Lower leg skin (tissue), 4 donors: ENCODE measurements around the gene HOXA9. TPM values are rescaled to one million over a fixed set of nuclear protein-coding genes. Genes with fewer than 3 reads are reported as not detected.

ENCODE experiments used
- DNase-seq, 2 donors: peaks; one replicate each; pipeline ENCODE4 v3.0.0-alpha.2; 2019; ENCODE audit warnings: low spot score in 2 of 2
- H3K4me3 ChIP-seq: fragments of 200-600 bp; sonication (generic); 2 replicates; pipeline ENCODE4 v1.5.1; 2017; ENCODE audit warnings: mild to moderate bottlenecking, low read depth; ENCODE audit not compliant: poor library complexity, severe bottlenecking
- POLR2A ChIP-seq, 2 donors: fragments of 450-650 bp; IDR thresholded peaks; one replicate each; pipeline ENCODE4 v1.6.1; 2016 to 2017; ENCODE audit warnings: antibody characterized with exemption in 2 of 2, mild to moderate bottlenecking in 1 of 2, moderate library complexity in 1 of 2
- WGBS, 2 donors: methylation state at CpG; one replicate each; pipeline ENCODE4 v1.1.5; 2018; 5-methylcytosine and 5-hydroxymethylcytosine counted together
- intact Hi-C: fragments of 100-400 bp; cut with DNase I; formaldehyde crosslinking; loops from one replicate; pipeline ENCODE4 v1.15.0; 2023; ENCODE audit warnings: low total_unique reads
- total RNA-seq, 4 donors: library from RNA; depleted of rRNA; stranded (reverse); fragments of >200 nt; gene quantifications; one replicate each; pipeline ENCODE4 v1.1.0, GENCODE V29; 2016
- TF ChIP-seq, protein P1 (sequence below), 3 donors: fragments of 450-650 bp; IDR thresholded peaks; one replicate each; pipeline ENCODE4 v1.5.1; 2016; ENCODE audit warnings: antibody characterized with exemption in 3 of 3, mild to moderate bottlenecking in 3 of 3, moderate library complexity in 2 of 3

Gene HOXA9
- total RNA-seq, 4 donors from 2014 or later: 43.1 to 50.1 (median 46.9) TPM

DNA sequence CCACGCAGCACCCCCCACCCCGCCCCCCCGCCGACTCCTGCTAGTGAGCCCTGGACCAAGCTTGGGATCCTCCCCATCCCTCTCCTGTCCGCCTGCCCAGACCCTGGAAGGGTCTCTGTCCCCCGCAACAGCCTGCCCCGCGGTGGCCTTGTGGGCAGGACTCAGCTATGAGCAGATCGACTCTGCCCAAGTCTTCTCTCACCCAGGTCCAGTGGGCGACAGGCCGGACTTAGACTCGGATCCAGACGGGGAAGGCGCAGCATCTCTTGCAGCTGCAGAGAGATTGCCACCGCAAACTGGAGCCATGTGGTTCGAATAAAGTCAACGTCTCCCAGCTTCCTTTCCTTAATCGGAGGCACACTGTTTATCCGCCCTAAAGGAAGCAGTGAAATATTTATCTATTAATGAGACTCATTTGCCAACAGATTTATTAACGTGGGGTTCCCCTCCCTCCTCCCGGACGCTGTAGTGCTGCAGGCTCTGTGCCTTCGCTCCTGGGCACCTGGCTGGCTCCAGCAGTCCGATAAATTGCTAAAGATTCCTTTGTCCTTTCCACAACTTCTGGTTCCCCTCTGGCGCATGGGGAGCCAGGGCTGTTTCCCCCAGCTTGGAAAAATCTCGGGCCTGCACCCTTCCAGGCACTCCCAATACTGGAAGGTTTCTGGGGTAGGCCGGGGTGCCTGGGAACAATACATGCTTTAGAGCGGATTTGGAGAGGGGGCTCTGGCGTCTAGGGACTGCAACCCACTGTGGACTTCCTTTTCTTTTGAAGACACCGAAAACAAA, 8.2 kb downstream of the HOXA9 start:
- WGBS, 2 donors: 19 to 21% methylated on average over 24 to 27 of the region's 30 CpGs
- no peak overlapping the region for H3K4me3 ChIP-seq
- peak; percentile 28 to 86 for DNase-seq
- TF ChIP-seq POLR2A (IDR thresholded peaks at IDR 0.05): no peak
- TF ChIP-seq, protein P1, sequence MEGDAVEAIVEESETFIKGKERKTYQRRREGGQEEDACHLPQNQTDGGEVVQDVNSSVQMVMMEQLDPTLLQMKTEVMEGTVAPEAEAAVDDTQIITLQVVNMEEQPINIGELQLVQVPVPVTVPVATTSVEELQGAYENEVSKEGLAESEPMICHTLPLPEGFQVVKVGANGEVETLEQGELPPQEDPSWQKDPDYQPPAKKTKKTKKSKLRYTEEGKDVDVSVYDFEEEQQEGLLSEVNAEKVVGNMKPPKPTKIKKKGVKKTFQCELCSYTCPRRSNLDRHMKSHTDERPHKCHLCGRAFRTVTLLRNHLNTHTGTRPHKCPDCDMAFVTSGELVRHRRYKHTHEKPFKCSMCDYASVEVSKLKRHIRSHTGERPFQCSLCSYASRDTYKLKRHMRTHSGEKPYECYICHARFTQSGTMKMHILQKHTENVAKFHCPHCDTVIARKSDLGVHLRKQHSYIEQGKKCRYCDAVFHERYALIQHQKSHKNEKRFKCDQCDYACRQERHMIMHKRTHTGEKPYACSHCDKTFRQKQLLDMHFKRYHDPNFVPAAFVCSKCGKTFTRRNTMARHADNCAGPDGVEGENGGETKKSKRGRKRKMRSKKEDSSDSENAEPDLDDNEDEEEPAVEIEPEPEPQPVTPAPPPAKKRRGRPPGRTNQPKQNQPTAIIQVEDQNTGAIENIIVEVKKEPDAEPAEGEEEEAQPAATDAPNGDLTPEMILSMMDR (IDR thresholded peaks at IDR 0.05): no peak
- intact Hi-C loops: no loop called here

DNA sequence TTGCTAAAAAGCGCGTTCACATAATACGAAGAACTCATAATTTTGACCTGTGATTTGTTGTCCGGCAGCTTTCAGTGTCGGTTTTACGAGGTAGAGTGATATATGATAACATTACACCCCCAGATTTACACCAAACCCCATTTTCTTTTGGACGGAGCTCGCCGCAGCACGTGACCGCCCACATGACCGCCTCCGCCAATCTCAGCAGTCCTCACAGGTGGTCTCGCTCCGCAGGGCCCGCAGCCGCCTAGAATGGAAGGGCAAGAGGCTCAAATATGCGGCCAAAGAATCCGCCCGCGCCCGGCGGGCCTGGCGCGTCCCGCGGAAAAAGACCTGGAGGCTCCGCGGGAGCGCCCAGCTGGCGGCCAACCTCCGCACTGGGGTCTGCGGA, 8.8 kb downstream of the HOXA9 start, which contains the start of gene HOXA7:
Gene HOXA7 (minus strand): TSS at position 168 of the 391 bp plus-strand sequence. CDS start 130 bp downstream, at position 38.
- DNase-seq: peak in 1 of 2 donors; percentile 95
- intact Hi-C loops: no loop called here
- 0% methylated on average over 15 to 30 of the region's 33 CpGs for WGBS, 2 donors
- H3K4me3 ChIP-seq: peak within 1 kb of the TSS; percentile 56
- TF ChIP-seq, protein P1 (IDR thresholded peaks at IDR 0.05): no peak
- TF ChIP-seq POLR2A (IDR thresholded peaks at IDR 0.05): no peak

DNA sequence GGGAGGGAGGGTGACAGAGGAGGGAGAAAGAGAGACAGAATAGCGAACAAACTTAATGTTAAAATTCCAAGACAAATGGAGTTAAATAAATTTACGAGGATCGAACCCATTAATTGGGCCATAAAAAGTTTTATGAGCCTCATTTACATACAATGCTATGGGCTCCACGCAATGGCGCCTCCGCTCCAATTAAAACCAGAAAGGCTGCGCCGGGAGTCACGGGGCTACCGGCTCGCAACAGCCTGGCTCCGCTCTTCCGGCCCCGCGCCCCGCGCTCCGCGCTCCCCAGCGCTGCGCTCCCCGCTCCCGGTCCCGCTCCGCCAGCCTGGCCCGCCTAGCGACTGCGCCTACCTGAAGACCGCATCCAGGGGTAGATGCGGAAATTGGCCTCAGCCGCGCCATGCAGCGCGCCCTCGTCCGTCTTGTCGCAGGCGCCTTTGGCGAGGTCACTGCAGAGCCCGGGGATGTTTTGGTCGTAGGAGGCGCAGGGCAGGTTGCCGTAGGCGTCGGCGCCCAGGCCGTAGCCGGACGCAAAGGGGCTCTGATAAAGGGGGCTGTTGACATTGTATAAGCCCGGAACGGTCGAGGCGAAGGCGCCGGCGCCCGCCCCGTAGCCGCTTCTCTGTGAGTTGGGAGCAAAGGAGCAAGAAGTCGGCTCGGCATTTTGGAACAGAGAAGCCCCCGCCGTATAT, 9.4 kb downstream of the HOXA9 start:
- peak in 1 of 2 donors; percentile 89 for DNase-seq
- WGBS, 2 donors: 1% methylated on average over 48 to 63 of the region's 63 CpGs
- intact Hi-C loops: no loop called here

DNA sequence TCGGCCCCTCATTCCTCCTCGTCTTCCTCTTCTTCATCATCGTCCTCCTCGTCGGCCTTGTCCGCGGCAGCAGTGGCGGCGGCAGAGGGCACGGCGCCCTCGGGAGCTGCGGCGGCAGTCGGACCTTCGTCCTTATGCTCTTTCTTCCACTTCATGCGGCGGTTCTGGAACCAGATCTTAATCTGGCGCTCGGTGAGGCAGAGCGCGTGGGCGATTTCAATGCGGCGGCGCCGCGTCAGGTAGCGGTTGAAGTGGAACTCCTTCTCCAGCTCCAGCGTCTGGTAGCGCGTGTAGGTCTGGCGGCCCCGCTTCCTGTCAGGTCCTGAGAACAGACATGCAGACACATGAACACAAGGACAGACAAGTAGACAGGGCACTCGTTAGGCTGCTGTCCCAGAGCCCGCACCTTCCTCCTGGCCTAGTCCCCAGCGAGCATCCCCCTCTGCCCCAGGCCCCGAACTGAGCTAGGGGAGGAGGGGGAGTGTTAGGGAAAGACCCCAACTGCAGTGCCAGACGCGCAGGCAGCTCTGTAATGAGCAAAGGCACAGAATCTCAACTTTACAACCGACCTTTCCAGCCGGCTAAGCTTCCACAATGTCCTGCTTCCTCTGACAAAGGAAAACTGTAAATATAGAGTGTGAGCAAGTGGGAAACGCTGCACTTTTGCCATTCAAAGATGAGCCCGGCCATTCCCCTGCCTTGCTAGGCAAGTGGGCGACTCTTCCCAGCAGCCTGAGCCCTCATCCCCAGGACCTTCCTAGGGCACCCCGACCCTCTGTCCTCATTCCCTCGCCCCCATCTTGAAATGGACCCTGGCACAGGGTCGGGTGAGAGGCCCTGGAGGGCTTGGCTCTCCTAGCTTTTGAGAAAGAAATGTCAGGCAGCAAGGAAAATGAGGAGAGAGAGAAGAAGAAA, 10.2 kb downstream of the HOXA9 start:
- intact Hi-C loops: loop anchor here (5.0 kb wide), 1 partner anchor 293 kb away; the partner anchor contains the start of gene SKAP2
- DNase-seq: peak in 1 of 2 donors; percentile 86
- 41 to 46% methylated on average over 46 to 48 of the region's 48 CpGs for WGBS, 2 donors
- TF ChIP-seq, protein P1 (IDR thresholded peaks at IDR 0.05): no peak
- no peak for TF ChIP-seq POLR2A (IDR thresholded peaks at IDR 0.05)
- peak overlapping the region; percentile 56 for H3K4me3 ChIP-seq

More for the DNA sequence above, 9.4 kb downstream of the HOXA9 start:
- peak overlapping the region; percentile 56 for H3K4me3 ChIP-seq
- TF ChIP-seq, protein P1 (IDR thresholded peaks at IDR 0.05): no peak
- TF ChIP-seq POLR2A (IDR thresholded peaks at IDR 0.05): no peak

DNA sequence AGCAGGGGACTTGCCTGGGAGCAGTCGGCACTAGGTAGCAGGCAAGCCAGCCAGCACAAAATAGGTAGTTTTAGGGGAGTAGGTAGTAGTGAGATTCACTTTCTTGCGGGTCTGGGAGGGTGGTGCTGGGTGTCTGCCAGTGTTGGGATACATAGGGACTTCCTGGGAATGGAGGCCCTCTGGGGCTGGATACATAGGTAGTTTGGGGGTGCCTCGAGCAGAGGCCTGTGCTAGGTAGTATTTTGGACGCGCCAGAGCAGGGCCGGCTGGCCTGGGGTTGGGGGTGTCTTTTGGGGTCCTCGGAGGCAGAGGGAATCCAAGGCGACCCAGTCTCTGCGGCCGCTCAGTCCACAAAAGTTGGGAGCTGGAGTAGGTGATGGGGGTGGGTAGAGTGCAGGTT, 11.0 kb downstream of the HOXA9 start:
- H3K4me3 ChIP-seq: no peak overlapping the region
- no peak for TF ChIP-seq POLR2A (IDR thresholded peaks at IDR 0.05)
- intact Hi-C loops: loop anchor here (5.0 kb wide), 1 partner anchor 292 kb away; the partner anchor contains the start of gene SKAP2
- DNase-seq: peak; percentile 17 to 82
- 71% methylated on average over 10 of the region's 10 CpGs for WGBS, 2 donors
